C4-2B (cell line): ENCODE data around the gene TEX2.
"Not testable (repeated sequence)": the region's sequence is repeated elsewhere in the genome, so short reads cannot be mapped to it uniquely, and the experiment has no call there.

ENCODE experiments used
- ZFX ChIP-seq: fragments of 450-650 bp; IDR thresholded peaks from 2 replicates; pipeline ENCODE4 v1.6.1; 2017
- TF ChIP-seq, protein P1 (sequence below): fragments of 450-650 bp; conservative IDR thresholded peaks from 2 replicates; pipeline ENCODE4 v1.5.1; 2017; ENCODE audit warnings: mild to moderate bottlenecking

DNA sequence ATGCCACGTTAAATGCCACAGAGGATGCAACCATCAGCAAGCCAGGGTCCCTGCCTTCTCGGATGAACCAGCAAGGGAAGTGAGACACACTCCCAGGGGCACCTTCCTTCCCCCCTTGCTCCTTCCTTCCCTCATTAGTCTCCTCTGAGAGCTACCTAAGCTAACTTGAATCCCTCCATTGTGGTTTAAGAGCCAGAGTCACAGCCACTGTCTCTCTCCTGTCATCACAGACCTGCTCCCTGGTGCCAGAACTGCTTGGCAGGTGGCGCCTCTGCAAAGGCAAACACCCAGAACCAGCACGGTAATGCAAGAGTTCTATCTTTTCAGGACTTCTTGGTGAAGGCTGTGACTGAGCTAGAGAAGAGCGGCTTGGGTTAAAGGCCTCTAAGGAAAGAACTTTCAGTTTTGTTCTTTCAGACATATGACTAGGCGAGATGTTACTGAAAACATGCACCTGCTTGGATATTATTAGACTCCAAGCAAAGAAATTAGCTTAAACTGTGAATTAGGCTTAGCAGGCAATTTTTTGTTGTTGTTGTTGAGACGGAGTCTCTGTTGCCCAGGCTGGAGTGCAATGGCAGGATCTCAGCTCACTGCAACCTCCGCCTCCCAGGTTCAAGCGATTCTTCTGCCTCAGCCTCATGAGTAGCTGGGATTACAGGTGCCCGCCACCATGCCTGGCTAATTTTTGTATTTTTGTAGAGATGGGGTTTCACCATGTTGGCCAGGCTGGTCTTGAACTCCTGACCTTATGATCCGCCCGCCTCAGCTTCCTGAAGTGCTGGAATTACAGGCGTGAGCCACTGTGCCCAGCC, 141.9 kb downstream of the TEX2 start:
- TF ChIP-seq, protein P1, sequence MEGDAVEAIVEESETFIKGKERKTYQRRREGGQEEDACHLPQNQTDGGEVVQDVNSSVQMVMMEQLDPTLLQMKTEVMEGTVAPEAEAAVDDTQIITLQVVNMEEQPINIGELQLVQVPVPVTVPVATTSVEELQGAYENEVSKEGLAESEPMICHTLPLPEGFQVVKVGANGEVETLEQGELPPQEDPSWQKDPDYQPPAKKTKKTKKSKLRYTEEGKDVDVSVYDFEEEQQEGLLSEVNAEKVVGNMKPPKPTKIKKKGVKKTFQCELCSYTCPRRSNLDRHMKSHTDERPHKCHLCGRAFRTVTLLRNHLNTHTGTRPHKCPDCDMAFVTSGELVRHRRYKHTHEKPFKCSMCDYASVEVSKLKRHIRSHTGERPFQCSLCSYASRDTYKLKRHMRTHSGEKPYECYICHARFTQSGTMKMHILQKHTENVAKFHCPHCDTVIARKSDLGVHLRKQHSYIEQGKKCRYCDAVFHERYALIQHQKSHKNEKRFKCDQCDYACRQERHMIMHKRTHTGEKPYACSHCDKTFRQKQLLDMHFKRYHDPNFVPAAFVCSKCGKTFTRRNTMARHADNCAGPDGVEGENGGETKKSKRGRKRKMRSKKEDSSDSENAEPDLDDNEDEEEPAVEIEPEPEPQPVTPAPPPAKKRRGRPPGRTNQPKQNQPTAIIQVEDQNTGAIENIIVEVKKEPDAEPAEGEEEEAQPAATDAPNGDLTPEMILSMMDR: not testable (repeated sequence)
- not testable (repeated sequence) for TF ChIP-seq ZFX
